HG02623 (cell line): ENCODE measurements around the gene DOCK4.

Experiments used
- ATAC-seq: cut with Tn5 transposase; IDR thresholded peaks from one replicate; pipeline ENCODE4 v1.9.1; 2021; ENCODE audit warnings: moderate library complexity; ENCODE audit not compliant: unreplicated experiment

DOCK4 gene

GRCh38 chr7:111872450-111873325 is 333.5 kb downstream of the DOCK4 start:
- no peak for ATAC-seq

- ATAC-seq: no peak
Measured at GRCh38 chr7:111871283-111871682, 334.9 kb downstream of the DOCK4 start.

GRCh38 chr7:111869280-111869679 is 336.9 kb downstream of the DOCK4 start:
- no peak for ATAC-seq

GRCh38 chr7:111867348-111867931 is 338.8 kb downstream of the DOCK4 start:
- ATAC-seq: no peak

GRCh38 chr7:111866787-111867186 is 339.4 kb downstream of the DOCK4 start:
- no peak for ATAC-seq

GRCh38 chr7:111865430-111865829 is 340.8 kb downstream of the DOCK4 start:
- ATAC-seq: no peak

GRCh38 chr7:111864291-111864976 is 341.8 kb downstream of the DOCK4 start:
- ATAC-seq: no peak

GRCh38 chr7:111863269-111863668 is 342.9 kb downstream of the DOCK4 start:
- no peak for ATAC-seq

- no peak for ATAC-seq
Measured at GRCh38 chr7:111860248-111860647, 346.0 kb downstream of the DOCK4 start.

GRCh38 chr7:111858331-111858730 is 347.9 kb downstream of the DOCK4 start:
- ATAC-seq: no peak

- no peak for ATAC-seq
Measured at GRCh38 chr7:111855842-111856227, 350.4 kb downstream of the DOCK4 start.

GRCh38 chr7:111855161-111855841 is 350.9 kb downstream of the DOCK4 start:
- peak; percentile 70 for ATAC-seq

GRCh38 chr7:111853201-111853990 is 352.8 kb downstream of the DOCK4 start:
- no peak for ATAC-seq

GRCh38 chr7:111852081-111852480 is 354.1 kb downstream of the DOCK4 start:
- ATAC-seq: no peak

- ATAC-seq: no peak
Measured at GRCh38 chr7:111846898-111847297, 359.3 kb downstream of the DOCK4 start.

GRCh38 chr7:111845853-111846252 is 360.3 kb downstream of the DOCK4 start:
- ATAC-seq: no peak

GRCh38 chr7:111844904-111845671 is 361.1 kb downstream of the DOCK4 start:
- no peak for ATAC-seq

GRCh38 chr7:111842491-111842890 is 363.7 kb downstream of the DOCK4 start:
- ATAC-seq: no peak

GRCh38 chr7:111841596-111842205 is 364.5 kb downstream of the DOCK4 start:
- no peak for ATAC-seq
